ELR (cell line): Measurements from ENCODE around the gene PTRH1.
A peak's percentile ranks its signal among the peaks of the same experiment; 100 is the strongest.

ENCODE experiments used
- DNase-seq: peaks from one replicate; pipeline ENCODE4 v3.0.0-alpha.2; 2015; ENCODE audit warnings: low read depth

Gene PTRH1

GRCh38 chr9:127720031-127720864 is 4.8 kb upstream of the PTRH1 start:
- DNase-seq, result no peak

GRCh38 chr9:127717766-127718165 is 2.3 kb upstream of the PTRH1 start:
- DNase-seq, result no peak

DNA sequence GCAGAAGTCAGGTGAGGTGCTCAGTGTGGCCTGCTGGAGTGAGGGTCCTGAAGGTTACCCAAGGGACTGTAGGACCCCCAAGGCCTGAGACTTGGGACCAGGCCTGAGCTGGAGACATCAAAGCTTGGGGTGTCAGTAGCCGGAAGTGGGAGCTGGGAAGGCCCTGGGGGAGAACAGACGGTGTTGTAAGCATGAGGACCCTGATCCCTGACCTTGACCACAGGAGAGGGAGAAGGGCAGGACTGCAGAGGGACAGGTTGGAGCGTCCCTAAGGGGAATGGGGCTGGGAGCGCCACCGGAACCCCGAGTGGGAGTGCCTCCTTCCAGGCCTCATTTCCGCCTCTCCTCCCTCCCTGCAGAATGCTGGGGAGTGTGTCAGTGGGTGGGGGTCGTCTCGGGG is 949 bp upstream of the PTRH1 start:
- no peak for DNase-seq

GRCh38 chr9:127714951-127715469 is 453 bp downstream of the PTRH1 start:
- DNase-seq, result peak; percentile 46

DNA sequence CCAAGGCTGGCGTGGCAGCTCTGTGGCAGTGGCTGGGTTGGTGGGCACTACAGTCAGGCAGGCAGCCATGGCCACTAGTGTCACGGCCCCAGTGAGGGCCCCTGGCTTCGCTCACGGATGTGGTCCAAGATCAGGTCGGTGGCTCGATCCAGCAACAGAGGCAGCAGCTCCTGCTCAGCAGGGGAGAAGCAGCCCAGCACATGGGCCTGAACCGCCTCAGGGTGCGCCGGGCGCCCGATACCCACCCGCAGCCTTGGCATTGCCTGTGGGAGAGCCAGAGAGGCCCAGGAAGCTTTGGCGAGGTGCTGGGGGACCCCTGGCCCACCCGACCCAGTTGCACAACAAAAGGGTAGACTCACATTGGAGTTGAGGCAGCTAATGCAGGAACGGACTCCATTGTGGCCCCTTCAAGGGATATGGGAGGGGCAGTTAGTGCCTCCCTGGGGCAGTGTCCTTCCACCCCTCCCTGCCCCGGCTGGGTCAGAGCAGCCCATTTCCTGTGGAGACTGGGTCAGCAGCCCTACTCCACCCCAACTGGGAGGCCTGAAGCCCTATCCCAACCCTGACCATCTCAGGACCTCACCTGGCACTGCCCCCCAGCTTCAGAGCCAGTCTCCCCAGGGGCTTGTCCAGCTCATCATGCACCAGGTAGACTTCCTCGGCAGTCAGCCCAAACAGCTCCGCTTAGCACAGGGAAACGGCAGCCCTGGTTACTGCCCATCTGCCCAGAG is 1.3 kb downstream of the PTRH1 start:
- no peak for DNase-seq

- no peak for DNase-seq
Measured at GRCh38 chr9:127712867-127713266, 2.6 kb downstream of the PTRH1 start.

DNA sequence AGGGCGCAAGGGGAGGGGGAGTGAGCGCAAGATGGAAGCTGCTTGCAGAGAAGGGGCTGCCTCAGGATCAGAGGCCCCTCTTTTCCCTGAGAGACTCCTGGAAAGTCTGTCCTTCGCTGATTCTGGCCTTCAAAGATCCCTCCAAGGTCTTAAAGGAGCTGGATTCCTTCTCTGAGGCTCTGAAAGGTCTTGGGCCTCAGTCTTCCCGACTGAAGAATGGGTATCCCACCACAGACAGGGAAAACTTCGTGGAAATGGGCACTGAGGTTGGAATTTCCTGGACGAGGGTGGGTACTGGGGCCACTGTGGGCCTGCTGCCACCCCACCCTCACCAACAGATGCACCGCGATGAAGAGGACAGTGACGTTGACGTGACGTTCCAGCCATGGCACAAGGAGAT is 3.1 kb downstream of the PTRH1 start:
- no peak for DNase-seq

- DNase-seq, result no peak
Measured at GRCh38 chr9:127711831-127712274, 3.6 kb downstream of the PTRH1 start.

DNA sequence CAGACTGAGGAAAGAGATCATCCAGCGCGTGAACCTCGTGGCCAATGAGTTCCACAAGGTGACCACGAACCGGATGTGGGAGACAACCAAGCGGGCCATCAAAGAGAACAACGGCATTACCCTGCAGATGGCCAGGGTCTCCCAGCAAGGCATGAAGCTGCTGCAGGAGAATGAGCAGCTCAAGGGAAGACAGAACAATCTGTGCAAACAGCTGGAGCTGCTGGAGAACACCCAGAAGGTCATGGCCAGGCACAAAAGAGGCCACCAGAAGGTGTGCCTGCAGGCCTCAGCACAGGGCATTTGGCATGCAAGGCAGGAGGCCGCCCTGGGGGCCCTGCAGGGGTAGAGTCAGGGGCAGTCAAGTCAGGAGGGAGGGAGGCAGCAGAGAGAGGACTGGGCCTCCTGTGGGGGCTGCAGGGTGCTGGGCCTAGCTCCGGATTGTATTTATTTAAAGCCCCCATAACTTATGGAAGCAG is 4.2 kb downstream of the PTRH1 start:
- no peak for DNase-seq

GRCh38 chr9:127710204-127710783 is 5.2 kb downstream of the PTRH1 start:
- no peak for DNase-seq

DNA sequence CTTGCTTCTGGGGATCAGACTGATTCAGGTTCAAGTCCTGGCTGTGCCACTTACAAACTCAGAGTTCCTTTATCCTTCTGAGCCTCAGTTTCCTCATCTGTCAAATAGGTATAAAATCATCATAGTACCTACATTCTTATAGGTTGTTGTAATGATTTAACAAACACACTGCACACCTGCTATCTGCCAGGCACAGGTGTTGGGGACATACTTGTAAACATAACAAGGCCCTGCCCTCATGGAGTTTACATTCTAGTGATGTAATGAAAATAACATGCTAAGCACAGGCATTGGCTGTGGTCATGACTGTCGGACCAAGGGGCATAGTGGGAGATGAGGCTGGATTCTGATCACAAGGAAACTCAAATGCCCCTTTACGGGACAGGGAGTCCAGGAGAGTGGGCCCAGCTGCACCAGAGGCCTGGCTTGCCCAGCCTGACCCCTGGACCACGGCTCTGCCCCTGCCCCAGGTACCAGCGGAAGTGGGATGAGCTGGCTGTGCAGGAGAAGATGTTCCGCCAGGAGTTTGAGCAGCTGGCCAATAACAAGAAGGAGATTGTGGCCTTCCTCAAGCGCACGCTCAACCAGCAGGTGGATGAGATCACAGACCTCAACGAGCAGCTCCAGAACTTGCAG is 6.4 kb downstream of the PTRH1 start:
- no peak for DNase-seq

GRCh38 chr9:127707766-127708165 is 7.7 kb downstream of the PTRH1 start:
- peak; percentile 41 for DNase-seq

GRCh38 chr9:127706836-127707241 is 8.6 kb downstream of the PTRH1 start, which contains the start of gene CFAP157:
Gene CFAP157 (plus strand): TSS chr9:127706988. CDS start chr9:127707032, 44 bp downstream.
- no peak for DNase-seq

DNA sequence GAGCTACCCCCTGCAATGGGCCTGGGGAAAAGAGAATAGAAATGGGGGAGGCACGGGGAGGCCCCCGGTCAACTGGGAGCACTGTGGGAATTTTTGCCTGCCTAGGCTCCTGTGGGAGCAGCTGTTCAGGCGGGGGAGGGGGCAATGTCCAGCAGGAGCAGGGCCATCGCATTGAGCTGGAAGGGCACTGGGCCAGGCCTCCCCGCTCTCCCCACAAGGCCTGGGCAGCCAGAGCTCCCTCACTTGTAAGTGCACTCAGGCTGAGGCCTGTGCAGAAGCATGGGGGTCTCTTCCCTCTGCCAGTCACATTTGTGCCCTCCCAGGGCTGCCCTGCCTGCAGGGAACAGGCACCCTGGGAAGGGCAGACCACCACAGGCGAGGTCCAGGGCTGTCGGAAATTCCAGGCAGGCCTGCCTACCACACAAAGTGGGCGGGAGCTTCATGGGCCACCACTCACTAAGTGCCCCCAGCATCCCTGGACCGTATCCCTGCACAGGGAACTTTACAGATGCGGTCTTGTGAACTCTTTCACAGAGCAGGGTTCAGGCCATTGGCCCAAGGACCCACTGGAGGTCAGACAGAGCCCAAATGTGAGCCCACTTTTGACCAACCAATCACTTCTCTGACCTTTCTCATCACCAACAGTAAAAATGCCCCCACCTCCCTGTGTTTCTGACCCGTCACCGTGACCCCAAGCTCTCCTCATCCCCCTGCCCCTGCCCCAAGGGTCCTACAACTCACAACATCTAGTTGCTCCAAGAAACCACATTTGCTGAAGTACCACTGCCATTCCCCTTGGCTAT is 9.7 kb downstream of the PTRH1 start:
- DNase-seq, result no peak

DNA sequence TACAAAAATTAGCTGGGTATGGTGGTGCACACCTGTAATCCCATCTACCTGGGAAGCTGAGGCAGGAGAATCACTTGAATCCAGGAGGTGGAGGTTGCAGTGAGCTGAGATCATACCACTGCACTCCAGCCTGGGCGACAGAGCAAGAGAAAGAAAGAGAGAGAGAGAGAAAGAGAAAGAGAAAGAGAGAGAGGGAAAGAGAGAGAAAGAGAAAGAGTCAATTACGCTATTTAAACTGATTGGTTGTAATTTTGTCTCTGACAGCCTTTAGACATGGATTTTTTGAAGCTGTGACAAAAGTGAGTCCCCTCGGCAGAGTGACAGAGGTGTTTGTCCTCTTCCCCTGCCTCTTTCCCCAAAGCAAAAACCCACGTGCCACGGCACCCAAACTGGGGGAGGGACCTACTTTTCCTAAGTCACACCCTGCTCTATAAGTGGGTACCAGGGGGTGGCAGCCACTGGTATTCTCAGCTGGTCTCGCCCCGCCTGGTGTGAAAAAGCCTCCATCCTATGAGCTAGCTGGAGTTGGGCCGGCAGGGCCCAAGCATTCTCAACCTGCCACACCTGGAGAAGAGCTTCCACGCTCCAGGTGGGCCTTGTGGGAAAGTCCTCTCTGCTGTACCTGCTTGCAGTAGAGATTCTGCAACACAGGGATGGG is 12.0 kb downstream of the PTRH1 start:
- DNase-seq, result no peak

GRCh38 chr9:127700594-127701255 is 14.7 kb downstream of the PTRH1 start:
- no peak for DNase-seq

DNA sequence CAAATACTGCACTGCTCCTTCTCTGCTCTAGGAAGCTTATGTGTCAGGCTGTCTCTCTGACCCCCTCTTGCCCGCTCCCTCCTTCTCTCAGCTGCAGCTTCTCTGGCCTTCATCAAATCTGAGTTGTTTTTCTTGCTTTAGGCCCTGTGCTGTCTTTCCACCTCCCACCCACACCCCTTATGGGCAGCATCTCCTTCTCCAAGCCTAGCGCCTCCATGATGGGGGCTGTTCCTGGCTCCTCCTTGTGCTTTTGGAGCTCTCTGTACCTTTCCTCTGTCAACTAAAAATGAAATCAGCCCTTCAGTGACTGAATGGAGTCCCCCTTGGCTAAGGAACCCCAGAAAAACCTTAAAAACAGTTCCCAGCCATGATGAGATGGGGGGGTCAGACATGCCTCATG is 15.3 kb downstream of the PTRH1 start:
- DNase-seq, result no peak

GRCh38 chr9:127698985-127699670 is 16.3 kb downstream of the PTRH1 start:
- DNase-seq, result peak; percentile 92

GRCh38 chr9:127698386-127698785 is 17.1 kb downstream of the PTRH1 start:
- DNase-seq, result no peak
